NB4 (cell line): ENCODE measurements around the gene CCT6A.

Experiments
- MYC ChIP-seq: IDR thresholded peaks from 2 replicates; pipeline ENCODE4 v1.6.1; 2011; ENCODE audit warnings: low read depth, low read length
- POLR2A ChIP-seq: IDR thresholded peaks from 2 replicates; pipeline ENCODE4 v1.6.1; 2011; ENCODE audit warnings: mild to moderate bottlenecking; ENCODE audit not compliant: insufficient read length; ENCODE audit errors: extremely low read depth
- TF ChIP-seq, protein P1 (sequence below): IDR thresholded peaks from one replicate; pipeline ENCODE4 v1.5.1; 2012; ENCODE audit warnings: low read depth, low read length
- TF ChIP-seq, protein P2 (sequence below): IDR thresholded peaks from 2 replicates; pipeline ENCODE4 v1.6.1; 2011; ENCODE audit warnings: low read depth, low read length

DNA sequence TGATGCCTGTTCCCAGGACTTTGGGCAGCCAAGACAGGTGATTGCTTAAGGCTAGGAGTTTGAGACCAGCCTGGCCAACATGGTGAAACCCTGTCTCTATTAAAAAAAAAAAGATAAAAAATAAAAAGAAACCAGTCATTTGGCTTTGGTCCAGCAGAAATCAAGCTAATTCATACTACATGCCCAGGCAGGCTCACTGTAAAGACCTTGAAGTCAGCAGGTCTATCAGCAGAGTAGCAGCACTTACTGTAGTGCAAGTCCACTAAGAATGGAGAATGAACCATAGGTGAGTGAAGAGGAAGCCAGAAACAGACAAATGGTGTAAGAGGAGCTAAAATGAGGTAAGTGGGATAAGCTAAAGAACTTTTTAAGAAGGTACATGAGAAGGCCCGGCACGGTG is 25.0 kb upstream of the CCT6A start:
- TF ChIP-seq, protein P1, sequence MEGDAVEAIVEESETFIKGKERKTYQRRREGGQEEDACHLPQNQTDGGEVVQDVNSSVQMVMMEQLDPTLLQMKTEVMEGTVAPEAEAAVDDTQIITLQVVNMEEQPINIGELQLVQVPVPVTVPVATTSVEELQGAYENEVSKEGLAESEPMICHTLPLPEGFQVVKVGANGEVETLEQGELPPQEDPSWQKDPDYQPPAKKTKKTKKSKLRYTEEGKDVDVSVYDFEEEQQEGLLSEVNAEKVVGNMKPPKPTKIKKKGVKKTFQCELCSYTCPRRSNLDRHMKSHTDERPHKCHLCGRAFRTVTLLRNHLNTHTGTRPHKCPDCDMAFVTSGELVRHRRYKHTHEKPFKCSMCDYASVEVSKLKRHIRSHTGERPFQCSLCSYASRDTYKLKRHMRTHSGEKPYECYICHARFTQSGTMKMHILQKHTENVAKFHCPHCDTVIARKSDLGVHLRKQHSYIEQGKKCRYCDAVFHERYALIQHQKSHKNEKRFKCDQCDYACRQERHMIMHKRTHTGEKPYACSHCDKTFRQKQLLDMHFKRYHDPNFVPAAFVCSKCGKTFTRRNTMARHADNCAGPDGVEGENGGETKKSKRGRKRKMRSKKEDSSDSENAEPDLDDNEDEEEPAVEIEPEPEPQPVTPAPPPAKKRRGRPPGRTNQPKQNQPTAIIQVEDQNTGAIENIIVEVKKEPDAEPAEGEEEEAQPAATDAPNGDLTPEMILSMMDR = no peak
- TF ChIP-seq MYC = no peak
- no peak for TF ChIP-seq POLR2A
- TF ChIP-seq, protein P2, sequence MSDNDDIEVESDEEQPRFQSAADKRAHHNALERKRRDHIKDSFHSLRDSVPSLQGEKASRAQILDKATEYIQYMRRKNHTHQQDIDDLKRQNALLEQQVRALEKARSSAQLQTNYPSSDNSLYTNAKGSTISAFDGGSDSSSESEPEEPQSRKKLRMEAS = no peak
